GM13976 (cell line): ENCODE measurements around the gene ALG14.
A peak's percentile ranks its signal among the peaks of the same experiment; 100 is the strongest.

ENCODE experiments used
- DNase-seq: peaks from one replicate; pipeline ENCODE4 v3.0.0; 2012; ENCODE audit warnings: low spot score
- CTCF ChIP-seq: IDR thresholded peaks from 2 replicates; pipeline ENCODE4 v1.5.1; 2012; ENCODE audit warnings: borderline replicate concordance, mild to moderate bottlenecking; ENCODE audit not compliant: insufficient read depth; ENCODE audit errors: extremely low read depth, missing control alignments, control extremely low read depth
- in situ Hi-C: fragments of 300-500 bp; cut with MboI; formaldehyde crosslinking; loops from one replicate; pipeline ENCODE4 v1.12.0; 2022; ENCODE audit warnings: low sequenced_read_pairs, mixed read lengths, inconsistent platforms; ENCODE audit not compliant: unreplicated experiment

Gene ALG14

GRCh38 chr1:95046359-95046758, 26.4 kb downstream of the ALG14 start:
- no peak for DNase-seq
- in situ Hi-C loops = no loop called here
- TF ChIP-seq CTCF = no peak

GRCh38 chr1:95043141-95043980, 29.4 kb downstream of the ALG14 start:
- DNase-seq = peak; percentile 69
- in situ Hi-C loops = no loop called here
- TF ChIP-seq CTCF = peak; percentile 97

GRCh38 chr1:95042286-95042685, 30.5 kb downstream of the ALG14 start:
- no peak for TF ChIP-seq CTCF
- in situ Hi-C loops = no loop called here
- DNase-seq = no peak

GRCh38 chr1:95041491-95042165, 31.1 kb downstream of the ALG14 start:
- peak; percentile 36 for TF ChIP-seq CTCF
- in situ Hi-C loops = no loop called here
- peak; percentile 36 for DNase-seq

- in situ Hi-C loops = no loop called here
- no peak for TF ChIP-seq CTCF
- DNase-seq = no peak
Measured at GRCh38 chr1:95040032-95040525, 32.7 kb downstream of the ALG14 start.

- no peak for DNase-seq
- TF ChIP-seq CTCF = no peak
- in situ Hi-C loops = loop anchor here (5.0 kb wide), 1 partner anchor 177 kb away; no protein-coding TSS in a partner anchor
Measured at GRCh38 chr1:95039360-95040031, 33.3 kb downstream of the ALG14 start.
